ENCODE data around the gene USP24.
"Not testable (repeated sequence)": the region's sequence is repeated elsewhere in the genome, so short reads cannot be mapped to it uniquely, and the experiment has no call there.

Gene USP24

GRCh38 chr1:55195521-55196233 lies 19.5 kb downstream of the USP24 start:
- DNase-seq: no peak

- DNase-seq: no peak
Measured at GRCh38 chr1:55194851-55195250, 20.3 kb downstream of the USP24 start.

GRCh38 chr1:55192093-55192492 lies 23.1 kb downstream of the USP24 start:
- no peak for DNase-seq

- DNase-seq: not testable (repeated sequence)
Measured at GRCh38 chr1:55191219-55191952, 23.8 kb downstream of the USP24 start.

- no peak for DNase-seq
Measured at GRCh38 chr1:55190109-55190508, 25.1 kb downstream of the USP24 start.

- DNase-seq: no peak
Measured at GRCh38 chr1:55188909-55189308, 26.3 kb downstream of the USP24 start.

- DNase-seq: no peak
Measured at GRCh38 chr1:55185832-55186231, 29.3 kb downstream of the USP24 start.

- no peak for DNase-seq
Measured at GRCh38 chr1:55184859-55185258, 30.3 kb downstream of the USP24 start.

GRCh38 chr1:55181666-55182065 lies 33.5 kb downstream of the USP24 start:
- no peak for DNase-seq

- DNase-seq: no peak
Measured at GRCh38 chr1:55180075-55180670, 35.0 kb downstream of the USP24 start.

GRCh38 chr1:55179177-55179835 lies 35.9 kb downstream of the USP24 start:
- DNase-seq: no peak

- no peak for DNase-seq
Measured at GRCh38 chr1:55172687-55173086, 42.5 kb downstream of the USP24 start.

- no peak for DNase-seq
Measured at GRCh38 chr1:55172272-55172671, 42.9 kb downstream of the USP24 start.

GRCh38 chr1:55171694-55172093 lies 43.5 kb downstream of the USP24 start:
- DNase-seq: no peak

GRCh38 chr1:55170426-55170825 lies 44.7 kb downstream of the USP24 start:
- no peak for DNase-seq

- DNase-seq: no peak
Measured at GRCh38 chr1:55169126-55169525, 46.0 kb downstream of the USP24 start.

GRCh38 chr1:55168353-55168752 lies 46.8 kb downstream of the USP24 start:
- DNase-seq: no peak

- DNase-seq: no peak
Measured at GRCh38 chr1:55167224-55167871, 47.8 kb downstream of the USP24 start.

GRCh38 chr1:55164906-55165305 lies 50.3 kb downstream of the USP24 start:
- DNase-seq: no peak

- DNase-seq: no peak
Measured at GRCh38 chr1:55159571-55159970, 55.6 kb downstream of the USP24 start.

GRCh38 chr1:55156608-55157007 lies 58.6 kb downstream of the USP24 start:
- DNase-seq: no peak

- no peak for DNase-seq
Measured at GRCh38 chr1:55156093-55156492, 59.1 kb downstream of the USP24 start.

- no peak for DNase-seq
Measured at GRCh38 chr1:55155522-55155921, 59.6 kb downstream of the USP24 start.
